Stromal cell of bone marrow (primary cell): Measurements from ENCODE around the gene GNG11.
"Not testable (repeated sequence)": the region's sequence is repeated elsewhere in the genome, so short reads cannot be mapped to it uniquely, and the experiment has no call there.

ENCODE experiments used
- DNase-seq: peaks from one replicate; pipeline ENCODE4 v3.0.0-alpha.2; 2012; ENCODE audit warnings: low read depth

GNG11 gene

DNA sequence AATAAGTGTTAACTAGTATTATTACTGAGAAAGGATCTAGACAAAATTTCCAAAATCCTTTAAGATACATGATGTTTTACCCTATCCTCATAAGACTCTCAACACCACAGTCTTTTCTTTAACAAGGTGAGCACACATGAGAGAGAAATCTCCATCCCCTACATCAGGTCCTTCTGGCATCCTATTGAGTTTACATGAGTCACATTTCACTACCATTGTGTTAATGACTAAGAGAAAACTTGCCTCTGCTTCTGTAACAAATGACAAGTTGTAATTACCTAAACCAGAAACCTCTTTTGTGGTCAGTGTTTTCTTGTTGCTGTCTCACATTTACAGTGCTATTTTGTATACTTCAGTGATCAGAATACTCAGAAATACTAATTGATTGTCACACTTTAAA lies 9.9 kb upstream of the GNG11 start:
- DNase-seq = not testable (repeated sequence)

GRCh38 chr7:93913197-93913596 lies 8.3 kb upstream of the GNG11 start:
- no peak for DNase-seq

- no peak for DNase-seq
These were observed 6.9 kb upstream of the GNG11 start for GRCh38 chr7:93914581-93915066.

DNA sequence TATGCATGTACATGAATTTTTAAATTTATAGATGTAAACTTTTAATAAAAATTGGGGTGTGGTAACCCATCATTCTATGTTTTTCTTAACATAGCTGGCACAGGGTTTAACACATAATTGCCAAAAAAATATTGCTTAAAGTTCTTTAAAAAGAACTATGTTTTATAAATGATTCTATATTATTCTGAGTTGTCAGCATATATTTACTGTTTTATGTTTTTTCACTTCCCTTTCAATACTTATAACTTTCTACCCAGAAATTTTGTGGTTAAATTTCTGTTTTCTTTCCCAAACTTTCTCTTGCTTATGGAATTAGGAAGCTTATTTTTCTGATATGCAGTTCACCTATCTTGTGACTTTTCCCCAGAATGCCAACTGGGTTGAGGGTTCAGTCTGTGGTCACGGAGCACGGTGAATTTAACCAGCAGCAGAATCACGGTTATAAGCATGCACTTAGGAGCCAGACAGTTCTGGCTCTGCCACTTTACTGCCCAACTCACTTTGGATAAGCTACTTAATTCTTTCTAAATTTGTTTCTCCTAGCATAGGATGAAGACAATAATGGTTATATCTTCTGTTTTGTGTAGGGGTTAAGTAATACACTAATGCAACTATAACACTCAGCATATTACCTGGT lies 6.2 kb upstream of the GNG11 start:
- not testable (repeated sequence) for DNase-seq

GRCh38 chr7:93915888-93916287 lies 5.6 kb upstream of the GNG11 start:
- DNase-seq = not testable (repeated sequence)

DNA sequence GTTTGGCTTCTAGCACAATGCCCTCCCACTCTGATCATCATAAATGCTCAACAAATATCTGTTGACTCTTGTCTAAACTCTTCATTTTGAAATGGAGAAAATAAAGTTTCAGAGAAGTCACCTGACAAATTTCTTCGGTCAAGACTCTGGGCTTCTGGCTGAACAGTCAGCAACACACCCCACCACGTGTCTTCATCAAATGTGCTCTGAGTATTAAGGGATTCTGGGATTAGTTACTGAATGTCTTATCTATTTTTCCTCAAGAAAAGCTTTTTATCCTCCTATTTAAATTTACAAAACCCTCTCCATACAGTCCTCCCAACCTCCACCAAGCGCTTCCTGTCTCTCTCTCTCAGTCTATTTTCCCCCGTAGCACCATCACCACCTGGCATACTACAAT lies 5.2 kb upstream of the GNG11 start:
- DNase-seq = not testable (repeated sequence)

- no peak for DNase-seq
These were observed 896 bp upstream of the GNG11 start for GRCh38 chr7:93920496-93921182.

DNA sequence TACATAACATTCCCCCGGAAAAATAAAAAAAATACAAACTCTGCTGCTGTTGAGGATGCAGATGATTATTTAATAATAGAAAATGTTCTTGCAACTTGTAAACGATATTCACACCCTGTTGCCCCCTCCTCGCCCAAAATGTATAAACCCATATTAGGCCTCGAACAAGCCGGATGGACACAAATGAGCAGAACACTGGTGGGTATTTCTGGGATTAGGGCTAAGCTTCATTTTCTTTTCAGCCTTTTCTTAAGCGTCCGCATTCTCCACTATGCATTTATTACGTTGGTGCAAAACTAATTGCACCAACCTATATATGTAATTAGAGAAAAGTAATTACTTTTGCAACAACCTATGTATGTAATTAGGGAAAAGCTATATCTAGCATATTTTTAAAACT lies 349 bp upstream of the GNG11 start:
- DNase-seq = no peak

DNA sequence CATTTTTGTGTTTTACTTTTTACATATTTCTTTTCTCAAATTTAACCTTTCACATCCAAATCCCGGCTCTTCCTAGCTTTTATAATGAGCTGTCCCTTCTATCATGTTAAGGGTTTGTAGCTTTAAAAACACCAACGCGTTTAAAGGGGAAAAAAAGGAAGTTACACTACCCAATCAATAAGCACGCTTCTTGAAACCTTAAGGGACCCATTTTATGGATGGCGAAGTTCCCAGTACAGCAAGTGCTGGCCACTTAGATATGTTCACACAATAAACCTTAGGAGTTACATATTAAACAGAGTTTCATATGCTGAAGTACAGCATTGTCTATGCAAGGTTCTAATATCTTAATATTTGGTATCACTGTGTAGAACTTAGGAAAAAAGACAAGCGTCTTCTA lies 1.8 kb downstream of the GNG11 start:
- DNase-seq = peak; percentile 59

DNA sequence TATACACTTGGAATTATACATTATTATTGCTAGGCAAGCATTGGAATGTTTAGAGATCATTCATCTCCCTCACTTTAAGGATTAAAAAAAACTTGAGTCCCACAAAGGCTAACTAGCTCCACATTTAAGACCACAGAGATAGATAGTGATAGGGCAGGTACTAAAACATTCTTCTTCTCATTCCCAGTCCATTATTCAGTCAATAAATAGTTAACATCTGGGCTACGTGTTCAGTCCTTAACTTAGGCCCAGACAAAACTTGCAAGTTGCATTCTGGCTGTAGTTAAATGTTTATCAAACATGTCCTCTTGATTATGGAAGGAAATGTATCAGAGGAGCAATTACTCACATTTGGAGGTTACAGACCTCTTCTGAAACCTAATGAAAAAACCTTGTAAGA lies 2.4 kb downstream of the GNG11 start:
- DNase-seq = no peak

GRCh38 chr7:93926800-93927199 lies 5.3 kb downstream of the GNG11 start:
- DNase-seq = no peak

DNA sequence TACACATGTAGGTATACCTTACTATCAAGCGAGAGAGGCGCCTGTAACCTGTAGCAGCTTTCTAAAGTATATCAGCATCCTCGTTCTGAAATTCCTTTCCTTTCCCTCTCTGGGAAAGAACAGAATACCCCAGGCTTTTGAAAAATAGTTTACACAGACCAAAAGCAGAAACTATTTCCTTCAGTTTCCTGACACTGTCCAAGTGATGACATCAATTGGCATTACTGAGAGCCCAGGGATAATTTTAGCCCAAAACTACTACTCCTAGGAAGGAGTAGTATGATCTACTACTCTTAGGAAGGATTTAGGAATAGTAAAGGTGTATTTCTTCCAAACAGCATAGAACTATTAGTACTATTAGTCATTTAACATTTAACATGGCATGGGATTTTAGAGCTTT lies 6.0 kb downstream of the GNG11 start:
- DNase-seq = no peak

- DNase-seq = no peak
These were observed 10.1 kb downstream of the GNG11 start for GRCh38 chr7:93931655-93932054.

DNA sequence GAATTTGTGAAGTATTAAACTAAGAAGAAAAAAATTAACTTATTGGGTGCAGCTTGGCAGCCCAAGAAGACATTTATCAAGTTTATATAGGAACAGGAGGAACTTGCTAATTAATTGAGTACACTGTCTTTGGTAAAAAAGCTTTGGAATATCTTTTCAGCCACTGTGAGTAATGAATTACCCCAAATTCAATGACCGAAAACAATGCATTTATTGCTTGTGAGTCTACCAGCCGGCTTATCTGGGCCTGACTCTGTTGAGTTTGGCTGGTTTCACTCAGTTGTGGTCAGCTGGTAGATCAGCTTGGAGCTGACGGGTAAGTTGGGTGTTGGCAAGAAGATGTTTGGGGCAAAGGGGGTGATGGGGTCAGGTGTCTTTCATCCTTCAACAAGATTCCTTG lies 11.6 kb downstream of the GNG11 start:
- no peak for DNase-seq

DNA sequence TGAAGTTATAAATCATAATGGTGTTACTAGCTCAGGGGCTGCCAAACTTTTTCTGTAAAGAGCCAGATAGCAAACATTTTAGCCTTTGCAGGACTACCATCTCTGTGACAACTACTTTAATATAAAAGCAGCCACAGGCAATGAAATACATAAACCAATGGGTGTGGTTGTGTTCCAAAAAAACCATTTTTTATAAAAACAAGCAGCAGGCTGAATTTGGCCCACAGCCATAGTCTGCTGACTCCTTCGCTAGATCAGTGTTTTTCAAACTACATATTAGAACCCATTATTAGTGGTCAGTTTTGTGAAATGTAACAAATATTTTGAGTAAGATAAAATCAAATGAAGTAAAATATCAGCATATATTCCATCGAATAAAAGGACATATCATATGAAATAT lies 13.6 kb downstream of the GNG11 start:
- DNase-seq = no peak

DNA sequence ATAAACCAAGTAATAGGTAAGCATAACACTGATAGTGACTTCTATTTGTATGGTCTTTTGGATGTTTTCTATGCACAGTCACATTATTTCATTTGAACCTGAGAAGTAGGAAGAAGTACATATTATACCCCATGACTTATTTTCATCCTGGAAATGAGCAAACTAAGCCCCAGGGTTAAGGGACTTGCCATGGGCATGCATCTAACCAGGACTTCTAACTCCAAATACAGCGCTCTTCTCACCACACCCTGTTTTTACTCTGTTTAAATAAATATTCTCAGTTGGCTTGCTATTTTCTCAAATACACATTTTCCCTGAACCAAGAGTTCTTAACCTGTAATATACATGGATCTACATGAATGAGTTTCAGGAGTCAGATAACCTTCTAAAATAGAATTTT lies 16.3 kb downstream of the GNG11 start:
- no peak for DNase-seq

- no peak for DNase-seq
These were observed 16.8 kb downstream of the GNG11 start for GRCh38 chr7:93938293-93938692.

GRCh38 chr7:93941945-93942344 lies 20.4 kb downstream of the GNG11 start:
- DNase-seq = no peak

DNA sequence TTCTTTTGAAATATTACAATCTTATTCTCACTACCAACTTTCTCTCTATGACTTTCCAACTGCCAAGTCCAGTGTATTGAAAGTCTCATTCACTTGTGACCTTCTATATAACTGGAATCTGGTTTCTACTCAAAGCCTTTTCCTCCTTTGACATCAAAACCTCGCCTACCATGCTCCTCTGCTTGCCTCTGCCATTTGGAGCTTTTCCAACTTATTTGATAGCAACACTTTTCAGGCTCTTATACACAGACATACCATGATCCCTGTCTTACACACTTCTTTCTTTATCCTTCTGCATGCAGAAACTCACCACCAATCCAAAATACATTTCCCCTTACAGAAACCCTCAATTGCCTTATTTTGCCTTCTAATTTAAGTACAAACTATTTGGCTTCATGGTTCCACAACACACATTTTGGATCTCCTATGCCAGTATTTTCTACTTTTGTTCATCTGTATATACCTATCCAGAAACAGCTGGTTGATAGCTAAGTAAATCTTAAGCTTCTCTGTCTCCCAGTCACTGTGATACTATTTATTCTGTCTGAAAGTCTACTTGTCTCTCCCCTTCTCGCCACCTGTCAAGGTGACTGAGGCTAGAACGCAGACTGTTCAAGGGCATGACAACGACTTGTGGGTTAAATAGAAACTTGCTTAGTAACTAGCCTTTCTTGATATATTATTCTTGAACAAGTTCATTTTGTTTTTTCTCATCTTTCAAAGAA lies 22.4 kb downstream of the GNG11 start:
- no peak for DNase-seq

GRCh38 chr7:93944673-93945072 lies 23.1 kb downstream of the GNG11 start:
- DNase-seq = no peak

DNA sequence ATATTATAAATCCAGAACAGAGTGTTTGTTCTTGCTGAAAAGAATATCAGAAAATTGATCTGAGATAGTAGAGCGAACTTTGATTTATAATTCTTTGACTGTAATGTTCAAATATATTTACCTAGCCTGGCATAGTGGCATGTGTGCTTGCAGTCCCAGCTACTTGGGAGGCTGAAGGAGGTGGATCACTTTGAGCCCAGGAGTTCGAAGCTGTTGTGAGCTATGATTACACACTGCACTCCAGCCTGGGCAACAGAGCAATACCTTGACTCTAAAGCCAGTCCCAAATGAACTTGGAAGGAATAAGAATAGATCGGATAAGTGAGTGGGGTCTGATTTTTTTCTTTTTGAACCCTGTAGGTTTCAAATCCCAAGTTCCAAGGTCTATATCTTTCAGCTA lies 23.5 kb downstream of the GNG11 start:
- no peak for DNase-seq

DNA sequence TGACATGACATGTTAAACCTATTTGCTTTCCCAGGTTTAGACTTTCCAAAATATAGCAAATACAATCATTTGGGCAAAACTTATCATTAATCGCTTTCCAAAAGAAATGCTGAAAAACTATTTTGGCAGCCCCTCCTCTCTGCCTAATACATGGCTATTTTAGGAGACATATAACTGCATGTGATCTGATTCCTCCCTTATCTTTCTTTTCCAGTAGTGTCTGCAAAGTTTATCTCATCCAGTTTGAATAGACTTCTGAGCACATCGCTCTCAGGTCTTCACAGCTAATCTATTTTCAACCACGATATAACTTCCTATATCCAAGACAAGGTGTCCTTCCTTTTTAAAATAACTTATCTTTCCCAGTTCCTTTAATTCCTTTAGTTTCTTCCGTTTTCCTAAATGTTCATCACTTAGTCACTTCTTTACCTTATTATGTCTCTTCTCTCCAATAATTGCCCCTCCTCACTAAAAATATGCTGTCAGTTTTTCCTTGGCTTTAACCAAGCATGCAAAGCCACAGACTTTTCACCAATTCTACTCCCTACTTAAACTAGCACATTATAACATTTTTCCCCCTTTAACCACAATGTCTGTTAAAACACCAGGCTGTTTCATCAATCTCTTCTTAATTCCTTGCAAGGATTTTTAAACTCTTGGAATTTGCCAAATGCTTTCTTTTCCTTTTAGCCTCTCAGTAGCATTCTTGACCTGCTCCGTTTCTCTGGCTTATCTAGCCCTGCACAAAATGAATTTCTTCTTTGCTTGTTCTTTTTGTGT lies 24.4 kb downstream of the GNG11 start:
- no peak for DNase-seq
